ENCODE data around the gene OR5AK2.

The OR5AK2 gene

DNA sequence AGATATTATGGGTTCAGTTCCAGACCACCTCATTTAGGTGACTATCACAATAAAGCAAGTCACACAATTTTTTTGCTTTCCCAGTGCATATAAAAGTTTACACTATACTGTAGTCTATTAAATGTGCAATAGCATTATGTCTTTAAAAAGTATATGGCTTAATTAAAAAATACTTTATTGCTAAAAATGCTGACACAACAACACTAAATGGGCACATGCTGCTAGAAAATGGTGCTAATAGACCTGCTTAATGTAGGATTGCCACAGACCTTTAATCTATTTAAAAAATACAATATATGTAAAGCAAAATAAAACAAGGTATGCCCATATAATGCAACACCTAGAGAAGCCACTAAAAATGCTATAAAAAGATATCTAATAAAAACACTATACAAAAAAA is 27.1 kb upstream of the OR5AK2 start:
- Histone ChIP-seq H2AFZ (ENCODE audit: low read length) (no peak overlapping the region), H3K79me2 (ENCODE audit: insufficient read depth, low read length) (no peaks in the 10 kb centered on the region), H3K4me1 (ENCODE audit: insufficient read depth, low read length, poor library complexity, severe bottlenecking) (no peaks in the 10 kb centered on the region), H3K36me3 (ENCODE audit: insufficient read depth, low read length) (no peaks in the 10 kb centered on the region), H3K9ac (ENCODE audit: low read depth, low read length, poor library complexity, severe bottlenecking) (no peak overlapping the region), H3K27me3 (ENCODE audit: insufficient read depth, low read length, poor library complexity, severe bottlenecking) (no peaks in the 10 kb centered on the region), H3K9me3 (ENCODE audit: insufficient read depth, low read depth, low read length) (no peaks in the 10 kb centered on the region), H3F3A (ENCODE audit: low read depth) (no peaks in the 10 kb centered on the region), H3K9me2 (replicated peaks; ENCODE audit: low read depth, low read length) (no peaks in the 10 kb centered on the region), H4K20me1 (ENCODE audit: insufficient read depth, low read length, poor library complexity, severe bottlenecking) (no peaks in the 10 kb centered on the region), H3K4me3 (ENCODE audit: low read length, poor library complexity, severe bottlenecking) (no peak overlapping the region), H3K4me2 (ENCODE audit: low read depth, low read length, poor library complexity, severe bottlenecking) (no peak overlapping the region)
- TF ChIP-seq, protein P1, sequence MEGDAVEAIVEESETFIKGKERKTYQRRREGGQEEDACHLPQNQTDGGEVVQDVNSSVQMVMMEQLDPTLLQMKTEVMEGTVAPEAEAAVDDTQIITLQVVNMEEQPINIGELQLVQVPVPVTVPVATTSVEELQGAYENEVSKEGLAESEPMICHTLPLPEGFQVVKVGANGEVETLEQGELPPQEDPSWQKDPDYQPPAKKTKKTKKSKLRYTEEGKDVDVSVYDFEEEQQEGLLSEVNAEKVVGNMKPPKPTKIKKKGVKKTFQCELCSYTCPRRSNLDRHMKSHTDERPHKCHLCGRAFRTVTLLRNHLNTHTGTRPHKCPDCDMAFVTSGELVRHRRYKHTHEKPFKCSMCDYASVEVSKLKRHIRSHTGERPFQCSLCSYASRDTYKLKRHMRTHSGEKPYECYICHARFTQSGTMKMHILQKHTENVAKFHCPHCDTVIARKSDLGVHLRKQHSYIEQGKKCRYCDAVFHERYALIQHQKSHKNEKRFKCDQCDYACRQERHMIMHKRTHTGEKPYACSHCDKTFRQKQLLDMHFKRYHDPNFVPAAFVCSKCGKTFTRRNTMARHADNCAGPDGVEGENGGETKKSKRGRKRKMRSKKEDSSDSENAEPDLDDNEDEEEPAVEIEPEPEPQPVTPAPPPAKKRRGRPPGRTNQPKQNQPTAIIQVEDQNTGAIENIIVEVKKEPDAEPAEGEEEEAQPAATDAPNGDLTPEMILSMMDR (conservative IDR thresholded peaks at IDR 0.05; ENCODE audit: low read length): no peak
- no peak for TF ChIP-seq EZH2phosphoT487 (IDR thresholded peaks at IDR 0.05; ENCODE audit: borderline replicate concordance)

DNA sequence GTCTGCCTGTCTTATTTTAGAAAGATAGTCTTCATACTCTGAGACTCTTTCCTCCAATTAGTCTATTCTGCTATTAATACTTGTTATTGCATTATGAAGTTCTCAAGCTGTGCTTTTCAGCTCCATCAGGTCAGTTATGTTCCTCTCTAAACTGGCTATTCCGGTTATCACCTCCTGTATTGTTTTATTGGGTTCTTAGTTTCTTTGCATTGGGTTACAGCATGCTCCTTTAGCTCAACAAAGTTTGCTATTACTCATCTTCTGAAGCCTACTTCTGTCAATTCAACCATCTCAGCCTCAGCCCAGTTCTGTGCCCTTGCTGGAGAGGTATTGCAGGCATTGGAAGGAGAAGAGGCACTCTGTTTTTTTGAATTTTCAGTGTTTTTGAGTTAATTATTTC is 21.0 kb upstream of the OR5AK2 start:
- H2AFZ ChIP-seq (ENCODE audit: low read length): no peak overlapping the region

DNA sequence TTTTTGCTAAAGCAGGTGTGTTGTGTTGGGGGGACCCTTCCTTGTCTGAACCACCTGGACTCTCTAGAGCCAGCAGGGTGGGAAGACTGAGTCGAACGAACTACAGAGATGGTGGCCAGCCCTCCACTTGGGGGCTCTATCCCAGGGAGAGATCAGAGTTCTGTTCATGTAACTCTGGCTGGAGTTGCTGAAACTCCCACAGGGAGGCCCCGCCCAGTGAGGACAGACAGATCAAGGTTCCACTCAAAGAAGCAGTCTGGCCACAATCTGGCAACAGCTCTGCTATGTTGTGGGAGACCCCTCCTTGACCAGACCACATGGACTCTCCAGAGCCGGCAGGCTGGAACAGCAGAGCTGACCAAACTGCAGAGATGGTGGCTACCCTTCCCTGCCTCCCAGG is 20.2 kb upstream of the OR5AK2 start:
- no peak overlapping the region for H3K4me2 ChIP-seq (ENCODE audit: low read depth, low read length, poor library complexity, severe bottlenecking)
- H3K36me3 ChIP-seq (ENCODE audit: insufficient read depth, low read length): no peaks in the 10 kb centered on the region
- H4K20me1 ChIP-seq (ENCODE audit: insufficient read depth, low read length, poor library complexity, severe bottlenecking): no peaks in the 10 kb centered on the region
- no peaks in the 10 kb centered on the region for H3K79me2 ChIP-seq (ENCODE audit: insufficient read depth, low read length)
- H3K9me2 ChIP-seq (replicated peaks; ENCODE audit: low read depth, low read length): no peaks in the 10 kb centered on the region
- no peaks in the 10 kb centered on the region for H3K4me1 ChIP-seq (ENCODE audit: insufficient read depth, low read length, poor library complexity, severe bottlenecking)
- no peak overlapping the region for H3K9ac ChIP-seq (ENCODE audit: low read depth, low read length, poor library complexity, severe bottlenecking)
- H3K4me3 ChIP-seq (ENCODE audit: low read length, poor library complexity, severe bottlenecking): no peak overlapping the region
- no peak overlapping the region for H2AFZ ChIP-seq (ENCODE audit: low read length)
- no peaks in the 10 kb centered on the region for H3F3A ChIP-seq (ENCODE audit: low read depth)
- H3K27me3 ChIP-seq (ENCODE audit: insufficient read depth, low read length, poor library complexity, severe bottlenecking): no peaks in the 10 kb centered on the region
- TF ChIP-seq, protein P1 (conservative IDR thresholded peaks at IDR 0.05; ENCODE audit: low read length): no peak
- no peak for TF ChIP-seq EZH2phosphoT487 (IDR thresholded peaks at IDR 0.05; ENCODE audit: borderline replicate concordance)
- H3K9me3 ChIP-seq (ENCODE audit: insufficient read depth, low read depth, low read length): no peaks in the 10 kb centered on the region

More for the DNA sequence above, 21.0 kb upstream of the OR5AK2 start:
- Histone ChIP-seq H3K27me3 (ENCODE audit: insufficient read depth, low read length, poor library complexity, severe bottlenecking) (no peaks in the 10 kb centered on the region), H3K36me3 (ENCODE audit: insufficient read depth, low read length) (no peaks in the 10 kb centered on the region), H4K20me1 (ENCODE audit: insufficient read depth, low read length, poor library complexity, severe bottlenecking) (no peaks in the 10 kb centered on the region), H3K9me2 (replicated peaks; ENCODE audit: low read depth, low read length) (no peaks in the 10 kb centered on the region), H3K79me2 (ENCODE audit: insufficient read depth, low read length) (no peaks in the 10 kb centered on the region), H3K4me1 (ENCODE audit: insufficient read depth, low read length, poor library complexity, severe bottlenecking) (no peaks in the 10 kb centered on the region), H3K4me2 (ENCODE audit: low read depth, low read length, poor library complexity, severe bottlenecking) (no peak overlapping the region), H3K9ac (ENCODE audit: low read depth, low read length, poor library complexity, severe bottlenecking) (no peak overlapping the region), H3K9me3 (ENCODE audit: insufficient read depth, low read depth, low read length) (no peaks in the 10 kb centered on the region), H3F3A (ENCODE audit: low read depth) (no peaks in the 10 kb centered on the region), H3K4me3 (ENCODE audit: low read length, poor library complexity, severe bottlenecking) (no peak overlapping the region)
- TF ChIP-seq, protein P1 (conservative IDR thresholded peaks at IDR 0.05; ENCODE audit: low read length): no peak
- TF ChIP-seq EZH2phosphoT487 (IDR thresholded peaks at IDR 0.05; ENCODE audit: borderline replicate concordance): no peak
